Measurements from ENCODE around the gene SUN1. TPM values are rescaled to one million over a fixed set of nuclear protein-coding genes. Genes with fewer than 3 reads are reported as not detected.

SUN1 gene
- total RNA-seq, 4 donors from 2014 or later = 113 to 259 (median 192) TPM

GRCh38 chr7:831596-832166 is 595 bp upstream of the SUN1 start:
- no peaks in the 10 kb centered on the region for H3K27me3 ChIP-seq
- no peaks in the 10 kb centered on the region for H3K36me3 ChIP-seq
- H3K27ac ChIP-seq = peak overlapping the region; percentile 44 to 85 (median 66)
- no peaks in the 10 kb centered on the region for H3K9me3 ChIP-seq
- peaks cover 0 to 50% (median 10%) of the 10 kb centered on the region in 4 donors for H3K4me1 ChIP-seq
- no peak overlapping the region for H3K4me3 ChIP-seq
- no peak for TF ChIP-seq POLR2A (IDR thresholded peaks at IDR 0.05)
- no peak for TF ChIP-seq CTCF (IDR thresholded peaks at IDR 0.05)
- no peak for DNase-seq

DNA sequence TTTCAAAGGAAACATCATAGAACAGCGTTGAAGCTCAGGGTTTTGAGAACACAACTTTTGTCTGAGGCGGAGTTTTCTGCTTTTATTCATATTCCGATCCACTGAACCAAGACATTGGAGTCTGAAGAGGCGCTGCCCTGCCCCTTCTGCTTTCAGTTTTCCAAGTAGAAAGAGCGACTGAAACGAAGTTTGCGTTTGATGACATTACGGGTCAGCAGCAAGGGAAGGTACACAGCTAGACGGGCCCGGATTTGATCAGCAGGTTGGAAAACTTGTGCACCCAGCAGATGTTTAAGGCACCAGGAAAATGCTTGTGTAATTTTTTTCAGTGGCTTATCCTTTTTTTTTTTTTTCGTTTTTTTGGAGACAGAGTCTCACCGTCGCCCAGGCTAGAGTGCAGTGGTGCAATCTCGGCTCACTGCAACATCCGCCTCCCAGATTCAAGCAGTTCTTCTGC is 720 bp downstream of the SUN1 start:
- Histone ChIP-seq H3K27me3 (no peaks in the 10 kb centered on the region), H3K4me1 (peaks cover 0 to 57% (median 10%) of the 10 kb centered on the region in 4 donors), H3K4me3 (no peak overlapping the region), H3K36me3 (peaks cover 0 to 4% (median 0%) of the 10 kb centered on the region in 3 donors), H3K27ac (peak overlapping the region; percentile 44 to 85 (median 66)), H3K9me3 (no peaks in the 10 kb centered on the region)
- TF ChIP-seq POLR2A (IDR thresholded peaks at IDR 0.05) (no peak), CTCF (IDR thresholded peaks at IDR 0.05) (no peak)
- DNase-seq = no peak

GRCh38 chr7:833601-834258 is 1.5 kb downstream of the SUN1 start:
- Histone ChIP-seq H3K4me3 (no peak overlapping the region), H3K9me3 (no peaks in the 10 kb centered on the region), H3K27me3 (no peaks in the 10 kb centered on the region), H3K27ac (peak overlapping the region in 2 of 4 donors; percentile 37 to 85), H3K4me1 (peaks cover 0 to 57% (median 10%) of the 10 kb centered on the region in 4 donors), H3K36me3 (peaks cover 0 to 5% (median 0%) of the 10 kb centered on the region in 3 donors)
- no peak for TF ChIP-seq CTCF (IDR thresholded peaks at IDR 0.05)
- TF ChIP-seq POLR2A (IDR thresholded peaks at IDR 0.05) = no peak
- no peak for DNase-seq

- H3K27me3 ChIP-seq = no peaks in the 10 kb centered on the region
- peaks cover 0 to 10% (median 0%) of the 10 kb centered on the region in 3 donors for H3K36me3 ChIP-seq
- H3K4me3 ChIP-seq = no peak overlapping the region
- no peak for TF ChIP-seq CTCF (IDR thresholded peaks at IDR 0.05)
- TF ChIP-seq POLR2A (IDR thresholded peaks at IDR 0.05) = no peak
- no peak for DNase-seq
- H3K27ac ChIP-seq = peak overlapping the region in 2 of 4 donors; percentile 37 to 85
- peaks cover 0 to 55% (median 10%) of the 10 kb centered on the region in 4 donors for H3K4me1 ChIP-seq
- H3K9me3 ChIP-seq = no peaks in the 10 kb centered on the region
Measured at GRCh38 chr7:834277-834676, 2.0 kb downstream of the SUN1 start.

DNA sequence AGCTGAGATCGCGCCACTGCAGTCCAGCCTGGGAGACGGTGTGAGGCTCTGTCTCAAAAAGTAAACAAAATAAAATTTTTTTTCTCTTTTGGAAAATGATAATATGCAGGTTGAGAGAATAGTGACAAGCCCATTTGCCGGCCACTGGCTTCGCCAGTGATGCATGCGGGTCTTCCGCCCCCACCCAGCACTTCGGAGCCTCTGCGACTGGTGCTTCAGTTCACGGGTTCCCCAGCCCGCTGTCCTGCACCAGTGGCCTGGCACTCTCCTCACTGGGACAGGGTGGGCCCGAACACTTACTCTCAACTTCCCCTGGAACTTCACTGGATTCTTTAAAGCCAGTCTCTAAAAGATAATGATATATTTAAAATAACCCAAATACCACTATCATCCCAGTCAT is 2.7 kb downstream of the SUN1 start:
- H3K36me3 ChIP-seq = peaks cover 0 to 16% (median 0%) of the 10 kb centered on the region in 3 donors
- H3K27ac ChIP-seq = peak overlapping the region in 1 of 4 donors; percentile 85
- H3K27me3 ChIP-seq = no peaks in the 10 kb centered on the region
- no peak overlapping the region for H3K4me3 ChIP-seq
- no peak for DNase-seq
- no peaks in the 10 kb centered on the region for H3K9me3 ChIP-seq
- TF ChIP-seq POLR2A (IDR thresholded peaks at IDR 0.05) = no peak
- no peak for TF ChIP-seq CTCF (IDR thresholded peaks at IDR 0.05)
- H3K4me1 ChIP-seq = peaks cover 0 to 47% (median 10%) of the 10 kb centered on the region in 4 donors
